ENCODE data around the gene DOCK2.
"Not testable (repeated sequence)": the region's sequence is repeated elsewhere in the genome, so short reads cannot be mapped to it uniquely, and the experiment has no call there.

The DOCK2 gene

DNA sequence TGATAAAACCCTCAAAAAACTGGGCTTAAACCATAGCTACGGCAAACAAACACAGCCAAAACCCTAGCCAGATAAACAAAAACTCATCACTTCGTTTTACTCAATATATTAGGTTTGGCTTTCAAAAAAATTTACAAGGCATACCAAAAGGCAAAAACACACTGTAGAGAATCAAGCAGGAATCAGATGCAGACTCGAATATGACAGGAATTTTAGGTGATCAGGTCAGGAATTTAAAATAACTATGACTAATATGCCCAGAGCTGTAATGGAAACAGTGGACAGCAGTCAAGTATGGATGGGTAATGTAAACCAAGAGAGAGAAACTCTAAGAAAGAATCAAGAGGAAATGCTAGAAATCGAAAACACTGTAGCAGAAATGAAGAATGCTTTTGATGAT lies 26.5 kb upstream of the DOCK2 start:
- no peaks in the 10 kb centered on the region for H3K9me3 ChIP-seq (ENCODE audit: control insufficient read depth in 2 of 2, low read length in 2 of 2)
- no peaks in the 10 kb centered on the region for H3K36me3 ChIP-seq (ENCODE audit: control insufficient read depth in 2 of 2, insufficient read depth in 2 of 2, low read length in 2 of 2)
- no peak overlapping the region for H3K4me3 ChIP-seq (ENCODE audit: low read length in 2 of 2)
- H3K9ac ChIP-seq (ENCODE audit: low read depth in 1 of 2, low read length in 2 of 2) = no peak overlapping the region
- H3K27me3 ChIP-seq (ENCODE audit: control insufficient read depth in 2 of 2, insufficient read depth in 2 of 2, low read length in 2 of 2) = no peaks in the 10 kb centered on the region
- H3K27ac ChIP-seq (ENCODE audit: low read depth in 2 of 2, low read length in 2 of 2) = no peak overlapping the region
- H3K4me1 ChIP-seq (ENCODE audit: control insufficient read depth in 2 of 2, insufficient read depth in 2 of 2, low read length in 2 of 2) = no peaks in the 10 kb centered on the region

DNA sequence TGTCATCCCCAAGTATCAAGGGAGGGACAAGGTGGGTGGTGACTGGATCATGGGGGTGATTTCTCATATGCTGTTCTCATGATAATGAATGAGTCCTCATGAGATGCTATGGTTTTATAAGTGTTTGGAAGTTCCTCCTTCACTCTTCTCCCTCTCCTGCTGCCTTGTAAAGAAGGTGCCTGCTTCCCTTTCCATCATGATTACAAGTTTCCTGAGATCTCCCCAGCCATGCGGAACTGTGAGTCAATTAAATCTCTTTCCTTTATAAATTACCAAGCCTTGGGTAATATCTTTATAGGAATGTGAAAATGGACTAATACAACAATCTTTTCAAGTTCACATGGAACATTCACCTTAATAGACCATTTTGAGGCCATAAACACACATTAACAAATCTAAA lies 21.5 kb upstream of the DOCK2 start:
- H3K27ac ChIP-seq (ENCODE audit: low read depth in 2 of 2, low read length in 2 of 2) = no peak overlapping the region
- no peaks in the 10 kb centered on the region for H3K27me3 ChIP-seq (ENCODE audit: control insufficient read depth in 2 of 2, insufficient read depth in 2 of 2, low read length in 2 of 2)
- no peak overlapping the region for H3K4me3 ChIP-seq (ENCODE audit: low read length in 2 of 2)
- H3K9ac ChIP-seq (ENCODE audit: low read depth in 1 of 2, low read length in 2 of 2) = no peak overlapping the region
- H3K36me3 ChIP-seq (ENCODE audit: control insufficient read depth in 2 of 2, insufficient read depth in 2 of 2, low read length in 2 of 2) = no peaks in the 10 kb centered on the region
- no peaks in the 10 kb centered on the region for H3K9me3 ChIP-seq (ENCODE audit: control insufficient read depth in 2 of 2, low read length in 2 of 2)
- H3K4me1 ChIP-seq (ENCODE audit: control insufficient read depth in 2 of 2, insufficient read depth in 2 of 2, low read length in 2 of 2) = no peaks in the 10 kb centered on the region

DNA sequence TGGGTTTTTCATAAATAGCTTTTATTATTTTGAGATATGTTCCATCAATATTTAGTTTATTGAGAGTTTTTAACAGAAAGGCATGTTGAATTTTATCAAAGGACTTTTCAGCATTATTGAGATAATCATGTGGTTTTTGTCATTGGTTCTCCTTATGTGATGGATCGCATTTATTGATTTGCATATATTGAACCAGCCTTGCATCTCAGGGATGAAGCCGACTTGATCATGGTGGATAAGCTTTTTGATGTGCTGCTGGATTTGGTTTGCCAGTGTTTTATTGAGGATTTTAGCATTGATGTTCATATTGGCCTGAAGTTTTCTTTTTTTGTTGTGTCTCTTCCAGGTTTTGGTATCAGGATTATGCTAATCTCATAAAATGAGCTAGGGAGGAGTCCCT lies 12.8 kb upstream of the DOCK2 start:
- not testable (repeated sequence) for H3K9me3 ChIP-seq (ENCODE audit: control insufficient read depth in 2 of 2, low read length in 2 of 2); H3K36me3 ChIP-seq (ENCODE audit: control insufficient read depth in 2 of 2, insufficient read depth in 2 of 2, low read length in 2 of 2); H3K4me3 ChIP-seq (ENCODE audit: low read length in 2 of 2); H3K27me3 ChIP-seq (ENCODE audit: control insufficient read depth in 2 of 2, insufficient read depth in 2 of 2, low read length in 2 of 2); H3K27ac ChIP-seq (ENCODE audit: low read depth in 2 of 2, low read length in 2 of 2); H3K9ac ChIP-seq (ENCODE audit: low read depth in 1 of 2, low read length in 2 of 2); H3K4me1 ChIP-seq (ENCODE audit: control insufficient read depth in 2 of 2, insufficient read depth in 2 of 2, low read length in 2 of 2)

DNA sequence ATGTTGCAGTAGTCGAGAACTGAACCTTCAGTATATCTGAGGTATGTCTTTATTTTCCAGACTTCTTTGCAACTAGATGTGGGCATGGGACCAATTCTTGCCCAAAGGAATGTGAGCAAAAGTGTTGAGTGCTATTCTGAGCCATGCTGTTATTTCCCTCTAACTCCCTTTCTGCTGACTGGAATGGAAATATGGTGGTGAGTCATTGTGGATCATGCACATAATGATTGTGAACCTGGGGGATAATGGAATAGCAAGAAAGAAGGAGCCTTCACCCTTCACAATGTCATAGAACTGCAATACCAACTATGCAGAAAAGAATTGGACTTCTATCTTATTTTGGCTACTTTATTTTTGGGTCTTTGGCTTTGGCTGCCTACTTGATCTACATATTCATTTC lies 10.3 kb upstream of the DOCK2 start:
- H3K9me3 ChIP-seq (ENCODE audit: control insufficient read depth in 2 of 2, low read length in 2 of 2) = no peaks in the 10 kb centered on the region
- no peak overlapping the region for H3K9ac ChIP-seq (ENCODE audit: low read depth in 1 of 2, low read length in 2 of 2)
- no peaks in the 10 kb centered on the region for H3K36me3 ChIP-seq (ENCODE audit: control insufficient read depth in 2 of 2, insufficient read depth in 2 of 2, low read length in 2 of 2)
- no peak overlapping the region for H3K4me3 ChIP-seq (ENCODE audit: low read length in 2 of 2)
- H3K4me1 ChIP-seq (ENCODE audit: control insufficient read depth in 2 of 2, insufficient read depth in 2 of 2, low read length in 2 of 2) = no peaks in the 10 kb centered on the region
- H3K27ac ChIP-seq (ENCODE audit: low read depth in 2 of 2, low read length in 2 of 2) = no peak overlapping the region
- no peaks in the 10 kb centered on the region for H3K27me3 ChIP-seq (ENCODE audit: control insufficient read depth in 2 of 2, insufficient read depth in 2 of 2, low read length in 2 of 2)

DNA sequence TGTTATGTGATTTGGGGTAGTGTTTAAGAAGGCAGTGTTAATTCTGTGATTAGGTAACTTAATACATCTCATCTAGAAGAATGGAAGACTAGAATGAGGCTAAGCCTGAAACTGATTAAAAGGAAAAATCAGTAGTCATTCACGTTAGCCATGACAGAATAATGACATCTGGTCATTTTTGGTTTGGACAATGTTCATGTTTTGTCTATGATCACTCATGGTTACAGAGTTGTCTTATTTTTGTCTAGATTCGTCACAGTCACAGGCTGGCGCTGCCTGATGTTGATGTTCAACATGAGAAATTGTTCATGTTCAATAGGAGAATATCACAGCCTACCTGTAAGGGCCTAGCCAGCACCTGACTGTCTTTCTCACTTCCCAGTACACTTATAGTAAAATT lies 9.5 kb upstream of the DOCK2 start:
- Histone ChIP-seq H3K36me3 (ENCODE audit: control insufficient read depth in 2 of 2, insufficient read depth in 2 of 2, low read length in 2 of 2) (no peaks in the 10 kb centered on the region), H3K9ac (ENCODE audit: low read depth in 1 of 2, low read length in 2 of 2) (no peak overlapping the region), H3K27me3 (ENCODE audit: control insufficient read depth in 2 of 2, insufficient read depth in 2 of 2, low read length in 2 of 2) (no peaks in the 10 kb centered on the region), H3K4me1 (ENCODE audit: control insufficient read depth in 2 of 2, insufficient read depth in 2 of 2, low read length in 2 of 2) (no peaks in the 10 kb centered on the region), H3K27ac (ENCODE audit: low read depth in 2 of 2, low read length in 2 of 2) (no peak overlapping the region), H3K9me3 (ENCODE audit: control insufficient read depth in 2 of 2, low read length in 2 of 2) (no peaks in the 10 kb centered on the region), H3K4me3 (ENCODE audit: low read length in 2 of 2) (no peak overlapping the region)

DNA sequence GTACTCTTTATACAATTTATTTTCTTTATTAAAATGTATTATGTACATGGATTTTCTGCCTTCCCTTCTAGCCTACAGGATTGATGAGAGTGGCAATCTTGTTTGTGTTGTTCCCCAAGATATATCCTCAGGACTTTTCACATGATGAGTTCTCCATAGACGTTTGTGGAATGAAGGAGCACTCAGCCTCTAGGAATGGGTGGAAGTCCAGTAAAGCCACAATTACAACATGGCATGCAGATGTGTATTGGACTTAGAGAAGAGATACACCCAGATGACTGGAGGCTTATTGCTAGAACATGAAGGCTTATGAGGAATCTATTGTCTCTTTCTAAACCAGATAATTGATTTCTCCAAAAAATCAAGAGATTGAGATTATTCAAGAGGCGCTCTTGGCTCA lies 8.2 kb upstream of the DOCK2 start:
- Histone ChIP-seq H3K27me3 (ENCODE audit: control insufficient read depth in 2 of 2, insufficient read depth in 2 of 2, low read length in 2 of 2) (no peaks in the 10 kb centered on the region), H3K9me3 (ENCODE audit: control insufficient read depth in 2 of 2, low read length in 2 of 2) (no peaks in the 10 kb centered on the region), H3K4me3 (ENCODE audit: low read length in 2 of 2) (no peak overlapping the region)

DNA sequence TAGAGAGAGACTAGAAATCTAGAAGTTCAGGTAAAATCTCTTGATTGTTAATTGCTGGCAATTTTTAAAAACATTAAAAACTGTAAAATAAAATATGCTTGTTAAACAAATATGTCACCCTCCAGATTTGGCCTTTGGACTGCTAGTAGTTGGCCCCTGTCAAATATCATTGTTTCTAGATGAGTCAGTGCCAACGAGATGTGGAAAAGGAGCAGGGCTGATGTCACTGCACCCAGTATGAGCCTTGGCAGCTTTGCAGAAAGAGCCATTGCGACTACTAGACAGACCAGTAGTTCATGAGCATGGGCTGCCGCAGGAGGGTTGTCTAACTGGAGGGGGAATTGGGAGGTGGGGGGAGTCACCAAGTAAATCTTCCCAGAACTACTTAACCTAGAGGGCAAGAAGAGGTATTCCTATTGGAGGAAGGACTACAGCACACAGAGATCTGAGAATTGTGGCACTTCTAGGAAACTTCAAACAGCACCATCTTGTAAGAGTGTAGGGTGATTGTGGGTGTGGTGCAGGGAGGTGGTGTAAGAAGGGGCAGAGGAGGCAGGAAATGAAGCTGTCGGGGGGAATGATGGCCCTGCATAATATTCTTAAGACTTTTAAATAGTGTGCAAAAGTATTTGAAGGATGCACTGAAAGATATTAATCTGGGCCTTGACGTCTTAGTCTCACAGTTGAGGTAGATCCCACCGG lies 7.1 kb upstream of the DOCK2 start:
- Histone ChIP-seq H3K4me3 (ENCODE audit: low read length in 2 of 2) (no peak overlapping the region), H3K27me3 (ENCODE audit: control insufficient read depth in 2 of 2, insufficient read depth in 2 of 2, low read length in 2 of 2) (no peaks in the 10 kb centered on the region), H3K9ac (ENCODE audit: low read depth in 1 of 2, low read length in 2 of 2) (no peak overlapping the region), H3K9me3 (ENCODE audit: control insufficient read depth in 2 of 2, low read length in 2 of 2) (no peaks in the 10 kb centered on the region), H3K4me1 (ENCODE audit: control insufficient read depth in 2 of 2, insufficient read depth in 2 of 2, low read length in 2 of 2) (no peaks in the 10 kb centered on the region), H3K36me3 (ENCODE audit: control insufficient read depth in 2 of 2, insufficient read depth in 2 of 2, low read length in 2 of 2) (no peaks in the 10 kb centered on the region), H3K27ac (ENCODE audit: low read depth in 2 of 2, low read length in 2 of 2) (no peak overlapping the region)

More for the DNA sequence above, 8.2 kb upstream of the DOCK2 start:
- Histone ChIP-seq H3K27ac (ENCODE audit: low read depth in 2 of 2, low read length in 2 of 2) (no peak overlapping the region), H3K36me3 (ENCODE audit: control insufficient read depth in 2 of 2, insufficient read depth in 2 of 2, low read length in 2 of 2) (no peaks in the 10 kb centered on the region), H3K9ac (ENCODE audit: low read depth in 1 of 2, low read length in 2 of 2) (no peak overlapping the region), H3K4me1 (ENCODE audit: control insufficient read depth in 2 of 2, insufficient read depth in 2 of 2, low read length in 2 of 2) (no peaks in the 10 kb centered on the region)

DNA sequence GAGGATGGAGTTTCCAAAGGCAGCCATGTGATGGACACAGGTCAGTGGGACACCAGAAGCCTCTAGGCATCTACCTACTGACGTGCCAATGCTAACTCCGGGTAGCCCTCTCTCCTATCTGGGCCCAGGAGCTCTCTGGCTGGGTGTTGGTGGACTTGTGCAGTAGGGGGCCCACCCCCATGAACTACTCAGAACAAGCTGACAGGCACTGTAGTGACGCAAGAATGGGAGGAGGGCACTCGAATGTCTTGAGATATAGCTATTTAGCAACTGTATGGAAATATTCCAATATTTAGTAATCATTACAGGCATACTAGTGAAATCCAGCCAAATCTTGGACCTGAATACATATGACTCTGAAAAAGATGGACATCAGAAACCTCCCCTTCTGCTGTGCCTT lies 5.7 kb upstream of the DOCK2 start:
- Histone ChIP-seq H3K36me3 (ENCODE audit: control insufficient read depth in 2 of 2, insufficient read depth in 2 of 2, low read length in 2 of 2) (no peaks in the 10 kb centered on the region), H3K9me3 (ENCODE audit: control insufficient read depth in 2 of 2, low read length in 2 of 2) (no peaks in the 10 kb centered on the region), H3K4me3 (ENCODE audit: low read length in 2 of 2) (no peak overlapping the region), H3K27me3 (ENCODE audit: control insufficient read depth in 2 of 2, insufficient read depth in 2 of 2, low read length in 2 of 2) (no peaks in the 10 kb centered on the region), H3K9ac (ENCODE audit: low read depth in 1 of 2, low read length in 2 of 2) (no peak overlapping the region), H3K4me1 (ENCODE audit: control insufficient read depth in 2 of 2, insufficient read depth in 2 of 2, low read length in 2 of 2) (no peaks in the 10 kb centered on the region), H3K27ac (ENCODE audit: low read depth in 2 of 2, low read length in 2 of 2) (no peak overlapping the region)

DNA sequence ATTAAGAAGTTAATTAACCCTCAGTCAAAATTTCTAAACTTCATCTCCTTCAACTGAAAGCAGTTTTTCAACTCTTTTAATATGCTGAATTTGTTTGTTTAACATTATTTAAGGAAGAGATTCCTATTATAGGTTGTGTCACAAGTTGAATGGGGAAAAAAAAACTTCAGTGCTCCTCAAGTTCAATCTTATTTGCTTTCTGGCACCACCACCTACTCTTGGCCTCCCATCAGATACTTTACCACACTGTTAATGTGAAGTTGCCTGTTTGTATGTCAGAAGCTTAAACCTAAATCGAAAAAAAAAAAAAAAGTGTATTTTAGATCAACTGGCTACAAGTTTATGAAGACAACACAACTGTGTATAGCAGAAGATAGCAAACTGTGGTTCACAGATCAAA lies 4.1 kb upstream of the DOCK2 start:
- Histone ChIP-seq H3K9ac (ENCODE audit: low read depth in 1 of 2, low read length in 2 of 2) (no peak overlapping the region), H3K9me3 (ENCODE audit: control insufficient read depth in 2 of 2, low read length in 2 of 2) (no peaks in the 10 kb centered on the region), H3K4me3 (ENCODE audit: low read length in 2 of 2) (no peak overlapping the region), H3K36me3 (ENCODE audit: control insufficient read depth in 2 of 2, insufficient read depth in 2 of 2, low read length in 2 of 2) (no peaks in the 10 kb centered on the region), H3K27ac (ENCODE audit: low read depth in 2 of 2, low read length in 2 of 2) (no peak overlapping the region), H3K4me1 (ENCODE audit: control insufficient read depth in 2 of 2, insufficient read depth in 2 of 2, low read length in 2 of 2) (no peaks in the 10 kb centered on the region), H3K27me3 (ENCODE audit: control insufficient read depth in 2 of 2, insufficient read depth in 2 of 2, low read length in 2 of 2) (peaks cover 0 to 2% of the 10 kb centered on the region in 2 donors)

DNA sequence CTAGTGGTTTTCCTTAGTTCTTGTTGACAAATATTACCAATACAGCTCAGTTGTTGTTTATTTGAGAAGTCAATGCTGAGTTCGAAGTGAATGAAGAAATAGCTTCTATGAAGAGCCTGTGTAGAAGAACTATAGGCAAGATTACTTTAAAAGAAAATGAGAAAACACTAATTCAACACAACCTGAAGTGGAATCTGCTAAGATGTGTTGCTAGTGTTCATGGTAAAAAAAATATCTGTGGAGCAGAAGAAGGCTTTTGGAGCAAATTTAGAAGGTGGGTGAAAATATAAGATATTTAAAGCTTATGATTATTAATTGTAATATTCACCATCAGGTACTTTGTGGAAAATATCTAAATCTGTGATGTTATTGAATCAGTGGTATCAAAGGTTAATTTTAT lies 2.5 kb upstream of the DOCK2 start:
- H3K27ac ChIP-seq (ENCODE audit: low read depth in 2 of 2, low read length in 2 of 2) = no peak overlapping the region

DNA sequence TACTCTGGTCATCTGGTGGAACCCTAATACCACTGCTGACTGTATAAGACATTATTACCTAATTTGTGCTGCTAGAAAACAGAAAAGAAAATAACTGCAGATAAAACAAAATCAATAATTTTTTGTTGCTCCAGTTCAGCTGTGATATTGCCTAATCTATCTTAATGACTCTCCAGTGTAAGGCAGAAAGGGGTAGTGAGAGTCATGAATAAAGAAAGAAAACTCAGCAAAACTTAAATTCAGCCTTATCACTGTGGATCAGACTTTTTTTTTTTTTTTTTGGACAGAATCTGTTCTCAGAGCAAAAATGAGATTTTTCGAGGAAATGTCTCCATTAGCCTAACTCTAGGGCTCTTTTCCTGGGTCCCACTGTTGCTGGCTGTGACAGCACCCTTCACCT lies 1.1 kb upstream of the DOCK2 start:
- no peak overlapping the region for H3K4me3 ChIP-seq (ENCODE audit: low read length in 2 of 2)
- peaks cover 0 to 2% of the 10 kb centered on the region in 2 donors for H3K27me3 ChIP-seq (ENCODE audit: control insufficient read depth in 2 of 2, insufficient read depth in 2 of 2, low read length in 2 of 2)
- no peaks in the 10 kb centered on the region for H3K36me3 ChIP-seq (ENCODE audit: control insufficient read depth in 2 of 2, insufficient read depth in 2 of 2, low read length in 2 of 2)
- no peaks in the 10 kb centered on the region for H3K4me1 ChIP-seq (ENCODE audit: control insufficient read depth in 2 of 2, insufficient read depth in 2 of 2, low read length in 2 of 2)
- H3K9ac ChIP-seq (ENCODE audit: low read depth in 1 of 2, low read length in 2 of 2) = no peak overlapping the region
- no peaks in the 10 kb centered on the region for H3K9me3 ChIP-seq (ENCODE audit: control insufficient read depth in 2 of 2, low read length in 2 of 2)
- no peak overlapping the region for H3K27ac ChIP-seq (ENCODE audit: low read depth in 2 of 2, low read length in 2 of 2)

More for the DNA sequence above, 2.5 kb upstream of the DOCK2 start:
- H3K4me1 ChIP-seq (ENCODE audit: control insufficient read depth in 2 of 2, insufficient read depth in 2 of 2, low read length in 2 of 2) = no peaks in the 10 kb centered on the region
- H3K4me3 ChIP-seq (ENCODE audit: low read length in 2 of 2) = no peak overlapping the region
- no peak overlapping the region for H3K9ac ChIP-seq (ENCODE audit: low read depth in 1 of 2, low read length in 2 of 2)
- no peaks in the 10 kb centered on the region for H3K36me3 ChIP-seq (ENCODE audit: control insufficient read depth in 2 of 2, insufficient read depth in 2 of 2, low read length in 2 of 2)
- H3K27me3 ChIP-seq (ENCODE audit: control insufficient read depth in 2 of 2, insufficient read depth in 2 of 2, low read length in 2 of 2) = peaks cover 0 to 2% of the 10 kb centered on the region in 2 donors
- no peaks in the 10 kb centered on the region for H3K9me3 ChIP-seq (ENCODE audit: control insufficient read depth in 2 of 2, low read length in 2 of 2)
